SH-SY5Y (cell line): ENCODE results near the gene GTF3C1.

Experiments
- GATA2 ChIP-seq: IDR thresholded peaks from 2 replicates; pipeline ENCODE4 v1.6.1; 2011; ENCODE audit warnings: mild to moderate bottlenecking, low read depth, low read length
- GATA3 ChIP-seq: IDR thresholded peaks from 2 replicates; pipeline ENCODE4 v1.6.1; 2011; ENCODE audit warnings: low read depth, mild to moderate bottlenecking, low read length, moderate library complexity

DNA sequence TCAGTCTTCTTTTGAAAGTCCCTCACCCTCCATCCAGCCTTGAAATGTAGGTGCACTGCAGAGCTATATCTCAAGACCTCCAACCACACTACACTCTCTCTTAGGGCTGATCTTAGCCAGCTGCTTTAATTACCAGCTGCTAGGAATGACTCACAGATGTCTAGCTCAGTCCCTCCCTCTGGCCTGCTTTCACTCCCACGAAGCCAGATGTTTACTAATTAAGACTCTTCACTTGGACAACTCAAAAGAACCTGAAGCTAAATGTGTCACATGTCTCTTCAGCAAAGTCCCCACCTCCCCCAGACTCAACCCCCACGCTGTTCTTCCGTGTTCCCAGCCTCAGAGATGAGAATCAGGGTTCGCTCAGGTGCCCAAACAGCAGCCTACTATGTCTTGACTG is 2.6 kb downstream of the GTF3C1 start:
- TF ChIP-seq GATA3 (no peak), GATA2 (no peak)
